ENCODE data around the gene UQCRQ.

The UQCRQ gene

DNA sequence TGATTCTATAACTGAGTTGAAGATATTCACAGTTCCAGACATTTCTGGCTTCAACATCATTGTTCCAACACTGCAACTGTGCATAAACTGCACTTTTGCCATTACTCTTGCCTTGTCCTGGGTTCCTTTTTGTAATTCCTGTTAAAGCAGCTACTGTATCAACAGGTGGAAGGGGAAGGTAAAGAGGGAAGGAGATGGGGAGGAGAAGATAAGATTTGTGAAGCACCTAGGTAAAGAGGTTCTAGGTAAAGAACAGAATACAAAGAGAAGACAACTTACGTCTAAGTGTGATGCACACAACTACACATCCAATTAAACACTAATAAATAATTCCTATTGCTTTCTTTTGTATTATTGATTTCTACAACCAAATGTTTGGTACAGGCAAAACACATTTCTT, 43.3 kb downstream of the UQCRQ start:
- DNase-seq (ENCODE audit: low spot score) = no peak
- no peak for FAIRE-seq

DNA sequence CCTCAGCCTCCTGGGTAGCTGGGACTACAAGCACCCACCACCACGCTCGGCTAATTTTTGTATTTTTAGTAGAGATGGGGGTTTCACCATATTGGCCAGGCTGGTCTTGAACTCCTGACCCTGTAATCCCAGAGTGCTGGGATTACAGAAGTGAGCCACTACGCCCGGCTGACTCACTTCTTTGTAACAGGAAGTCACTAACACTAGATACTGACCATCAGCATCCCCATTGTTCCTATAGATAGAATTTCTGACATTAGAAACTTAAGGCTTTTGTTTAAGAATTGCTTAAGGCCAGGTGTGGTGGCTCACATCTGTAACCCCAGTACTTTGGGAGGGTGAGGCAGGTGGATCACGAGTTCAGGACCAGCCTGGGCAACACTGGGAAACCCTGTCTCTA, 49.2 kb downstream of the UQCRQ start:
- no peak for DNase-seq (ENCODE audit: low spot score)
- FAIRE-seq = peak; percentile 30

DNA sequence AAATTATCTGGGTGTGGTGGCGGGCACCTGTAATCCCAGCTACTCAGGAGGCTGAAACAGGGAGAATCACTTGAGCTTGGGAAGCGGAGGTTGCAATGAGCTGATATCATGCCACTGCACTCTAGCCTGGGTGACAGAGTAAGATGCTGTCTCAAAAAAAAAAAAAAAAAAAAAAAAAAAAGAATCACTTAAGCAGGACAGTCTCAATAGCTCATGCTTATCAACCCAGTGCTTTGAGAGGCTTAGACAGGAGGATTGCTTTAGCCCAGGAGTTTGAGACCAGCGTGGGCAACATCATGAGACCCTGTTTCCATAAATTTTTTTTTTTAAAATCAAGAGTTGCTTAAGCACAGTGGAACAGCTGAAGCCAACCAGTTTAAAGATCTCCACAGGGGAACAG, 49.6 kb downstream of the UQCRQ start:
- DNase-seq (ENCODE audit: low spot score) (no peak), FAIRE-seq (peak; percentile 9)

All from urothelium cell line (cell line).